ENCODE data around the gene L3MBTL3.

- TF ChIP-seq CTCF (IDR thresholded peaks at IDR 0.05) (no peak), POLR2AphosphoS5 (IDR thresholded peaks at IDR 0.05; ENCODE audit: low read depth, low read length) (no peak), FOXM1 (IDR thresholded peaks at IDR 0.05; ENCODE audit: low read depth) (no peak), CHD2 (IDR thresholded peaks at IDR 0.05; ENCODE audit: low read length, partially characterized antibody) (no peak), TAF1 (IDR thresholded peaks at IDR 0.05; ENCODE audit: borderline replicate concordance, low read depth, low read length) (no peak), RAD21 (IDR thresholded peaks at IDR 0.05; ENCODE audit: low read length) (no peak), TEAD4 (IDR thresholded peaks at IDR 0.05; ENCODE audit: borderline replicate concordance, insufficient read depth) (no peak)
- TF ChIP-seq, protein P1, sequence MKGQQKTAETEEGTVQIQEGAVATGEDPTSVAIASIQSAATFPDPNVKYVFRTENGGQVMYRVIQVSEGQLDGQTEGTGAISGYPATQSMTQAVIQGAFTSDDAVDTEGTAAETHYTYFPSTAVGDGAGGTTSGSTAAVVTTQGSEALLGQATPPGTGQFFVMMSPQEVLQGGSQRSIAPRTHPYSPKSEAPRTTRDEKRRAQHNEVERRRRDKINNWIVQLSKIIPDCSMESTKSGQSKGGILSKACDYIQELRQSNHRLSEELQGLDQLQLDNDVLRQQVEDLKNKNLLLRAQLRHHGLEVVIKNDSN (IDR thresholded peaks at IDR 0.05; ENCODE audit: borderline replicate concordance, low read depth), result no peak
Measured at GRCh38 chr6:130116273-130116672, 97.9 kb downstream of the L3MBTL3 start.

All from SK-N-SH (cell line).